Neural cell (in vitro differentiated cells): ENCODE results near the gene TRAF3. TPM values are rescaled to one million over a fixed set of nuclear protein-coding genes. Genes with fewer than 3 reads are reported as not detected.

Experiments used
- H2AFZ ChIP-seq: fragments of 200-600, 300-800 bp; sonication (generic), shearing (Covaris generic); 2 replicates; pipeline ENCODE4 v1.6.0; 2014; ENCODE audit warnings: low read depth, mild to moderate bottlenecking, antibody characterized with exemption, low read length, moderate library complexity
- H3F3A ChIP-seq: fragments of 200-600 bp; shearing (Covaris generic); 2 replicates; pipeline ENCODE4 v1.6.1; 2016; ENCODE audit warnings: mild to moderate bottlenecking, moderate library complexity, mixed read lengths, antibody characterized with exemption, low read length; ENCODE audit not compliant: insufficient read depth, poor library complexity, severe bottlenecking
- H3K27ac ChIP-seq: fragments of 200-600, 300-800 bp; sonication (generic), shearing (Covaris generic); 2 replicates; pipeline ENCODE4 v1.5.1; 2014; ENCODE audit warnings: mild to moderate bottlenecking, low read length, moderate library complexity
- H3K27me3 ChIP-seq: fragments of 300-800, 200-600 bp; sonication (generic), shearing (Covaris generic); 2 replicates; pipeline ENCODE4 v1.6.0; 2014; ENCODE audit warnings: mild to moderate bottlenecking, low read depth, low read length, moderate library complexity; ENCODE audit not compliant: insufficient read depth
- H3K36me3 ChIP-seq: fragments of 300-800, 200-600 bp; sonication (generic), shearing (Covaris generic); 2 replicates; pipeline ENCODE4 v1.5.1; 2014; ENCODE audit warnings: mild to moderate bottlenecking, antibody characterized with exemption, low read length, moderate library complexity; ENCODE audit not compliant: insufficient read depth
- H3K4me2 ChIP-seq: fragments of 300-800, 200-600 bp; sonication (generic), shearing (Covaris generic); 2 replicates; pipeline ENCODE4 v1.6.0; 2014; ENCODE audit warnings: mild to moderate bottlenecking, low read length
- H3K4me3 ChIP-seq: fragments of 300-800, 200-600 bp; sonication (generic), shearing (Covaris generic); 2 replicates; pipeline ENCODE4 v1.5.1; 2014; ENCODE audit warnings: mild to moderate bottlenecking, low read length, moderate library complexity
- H3K79me2 ChIP-seq: fragments of 200-600 bp; shearing (Covaris generic); replicated peaks from 2 replicates; pipeline ENCODE4 v1.6.0; 2014; ENCODE audit warnings: mild to moderate bottlenecking, low read length, moderate library complexity; ENCODE audit not compliant: insufficient read depth
- H3K9ac ChIP-seq: fragments of 300-800, 200-600 bp; sonication (generic), shearing (Covaris generic); 2 replicates; pipeline ENCODE4 v1.6.1; 2016; ENCODE audit warnings: mild to moderate bottlenecking, low read length, mixed read lengths
- H3K9me2 ChIP-seq: fragments of 200-600 bp; shearing (Covaris generic); 2 replicates; pipeline ENCODE4 v1.6.1; 2016; ENCODE audit warnings: mild to moderate bottlenecking, low read length, mixed read lengths; ENCODE audit not compliant: insufficient read depth
- H3K9me3 ChIP-seq: fragments of 200-600, 300-800 bp; sonication (generic), shearing (Covaris generic); 2 replicates; pipeline ENCODE4 v1.6.1; 2016; ENCODE audit warnings: mild to moderate bottlenecking, mixed run types, low read length, moderate library complexity, mixed read lengths
- H4K20me1 ChIP-seq: fragments of 200-600 bp; shearing (Covaris generic); 2 replicates; pipeline ENCODE4 v1.6.1; 2016; ENCODE audit warnings: mild to moderate bottlenecking, mixed run types; ENCODE audit not compliant: insufficient read depth
- CTCF ChIP-seq: fragments of 450-650 bp; IDR thresholded peaks from 2 replicates; pipeline ENCODE4 v1.5.1; 2014; ENCODE audit warnings: antibody characterized with exemption, mild to moderate bottlenecking, moderate library complexity; ENCODE audit not compliant: poor library complexity, severe bottlenecking
- EP300 ChIP-seq: fragments of 450-650 bp; conservative IDR thresholded peaks from 2 replicates; pipeline ENCODE4 v1.6.1; 2014; ENCODE audit warnings: antibody characterized with exemption, mild to moderate bottlenecking, moderate library complexity; ENCODE audit not compliant: poor library complexity, severe bottlenecking
- EZH2 ChIP-seq: fragments of 200-600, 300-800 bp; shearing (Covaris generic), sonication (generic); IDR thresholded peaks from 2 replicates; pipeline ENCODE4 v1.6.1; 2014; ENCODE audit warnings: antibody characterized with exemption, low read length, borderline replicate concordance, mild to moderate bottlenecking; ENCODE audit not compliant: insufficient read depth, poor library complexity, severe bottlenecking
- MXI1 ChIP-seq: fragments of 450-650 bp; conservative IDR thresholded peaks from 2 replicates; pipeline ENCODE4 v1.6.1; 2014; ENCODE audit warnings: antibody characterized with exemption, mild to moderate bottlenecking; ENCODE audit not compliant: poor library complexity, severe bottlenecking
- POLR2AphosphoS5 ChIP-seq: IDR thresholded peaks from 2 replicates; pipeline ENCODE4 v1.6.1; 2012
- RAD21 ChIP-seq: fragments of 450-650 bp; conservative IDR thresholded peaks from 2 replicates; pipeline ENCODE4 v1.6.1; 2014; ENCODE audit warnings: antibody characterized with exemption, mild to moderate bottlenecking, moderate library complexity
- REST ChIP-seq: IDR thresholded peaks from 2 replicates; pipeline ENCODE4 v1.6.1; 2012; ENCODE audit warnings: borderline replicate concordance
- SMC3 ChIP-seq: fragments of 450-650 bp; conservative IDR thresholded peaks from 2 replicates; pipeline ENCODE4 v1.6.1; 2014; ENCODE audit warnings: antibody characterized with exemption, mild to moderate bottlenecking, moderate library complexity; ENCODE audit not compliant: poor library complexity
- TAF1 ChIP-seq: IDR thresholded peaks from 2 replicates; pipeline ENCODE4 v1.6.1; 2012; ENCODE audit warnings: low read depth
- polyA plus RNA-seq: library from polyadenylated mRNA; depleted of rRNA; stranded (reverse); fragments of >200 nt; gene quantifications from 2 replicates; pipeline ENCODE4 v1.2.3, GENCODE V29; 2014

Gene TRAF3
- polyA plus RNA-seq, 1 donor from 2014 or later: 13.3 TPM

GRCh38 chr14:102902086-102902485 is 124.8 kb downstream of the TRAF3 start (continued):
- no peak for TF ChIP-seq TAF1

GRCh38 chr14:102902523-102903247 is 125.4 kb downstream of the TRAF3 start:
- H3K9me2 ChIP-seq: no peaks in the 10 kb centered on the region

More at GRCh38 chr14:102902523-102903247, 125.4 kb downstream of the TRAF3 start:
- H4K20me1 ChIP-seq: no peaks in the 10 kb centered on the region
- H3K27ac ChIP-seq: no peak overlapping the region
- no peak overlapping the region for H3K4me2 ChIP-seq
- TF ChIP-seq RAD21: no peak
- no peak for TF ChIP-seq MXI1
- no peak for TF ChIP-seq CTCF
- TF ChIP-seq EZH2: no peak
- no peak for TF ChIP-seq EP300
- no peak for TF ChIP-seq SMC3
- no peak for TF ChIP-seq TAF1
- TF ChIP-seq POLR2AphosphoS5: no peak
- no peak for TF ChIP-seq REST
- no peak overlapping the region for H2AFZ ChIP-seq
- no peaks in the 10 kb centered on the region for H3F3A ChIP-seq
- H3K9ac ChIP-seq: no peak overlapping the region
- H3K9me3 ChIP-seq: no peaks in the 10 kb centered on the region
- H3K27me3 ChIP-seq: no peaks in the 10 kb centered on the region
- peaks cover 7% of the 10 kb centered on the region for H3K36me3 ChIP-seq
- H3K79me2 ChIP-seq: no peaks in the 10 kb centered on the region
- H3K4me3 ChIP-seq: no peak overlapping the region
